IPS-18a (cell line): Measurements from ENCODE around the gene JAKMIP1.

ENCODE experiments used
- H3K27ac ChIP-seq: one replicate; pipeline ENCODE4 v1.5.1; 2013; ENCODE audit warnings: low read length
- H3K27me3 ChIP-seq: one replicate; pipeline ENCODE4 v1.6.1; 2013; ENCODE audit warnings: mild to moderate bottlenecking, low read length; ENCODE audit not compliant: control insufficient read depth, insufficient read depth
- H3K36me3 ChIP-seq: one replicate; pipeline ENCODE4 v1.6.1; 2013; ENCODE audit warnings: low read depth, low read length; ENCODE audit not compliant: control insufficient read depth
- H3K4me1 ChIP-seq: one replicate; pipeline ENCODE4 v1.6.1; 2013; ENCODE audit warnings: low read depth, low read length; ENCODE audit not compliant: control insufficient read depth
- H3K4me3 ChIP-seq: one replicate; pipeline ENCODE4 v1.5.1; 2013; ENCODE audit warnings: low read length
- H3K9ac ChIP-seq: one replicate; pipeline ENCODE4 v1.6.1; 2013; ENCODE audit warnings: mild to moderate bottlenecking, low read length, moderate library complexity
- H3K9me3 ChIP-seq: one replicate; pipeline ENCODE4 v1.6.1; 2013; ENCODE audit warnings: low read depth, low read length; ENCODE audit not compliant: control insufficient read depth

JAKMIP1 gene

DNA sequence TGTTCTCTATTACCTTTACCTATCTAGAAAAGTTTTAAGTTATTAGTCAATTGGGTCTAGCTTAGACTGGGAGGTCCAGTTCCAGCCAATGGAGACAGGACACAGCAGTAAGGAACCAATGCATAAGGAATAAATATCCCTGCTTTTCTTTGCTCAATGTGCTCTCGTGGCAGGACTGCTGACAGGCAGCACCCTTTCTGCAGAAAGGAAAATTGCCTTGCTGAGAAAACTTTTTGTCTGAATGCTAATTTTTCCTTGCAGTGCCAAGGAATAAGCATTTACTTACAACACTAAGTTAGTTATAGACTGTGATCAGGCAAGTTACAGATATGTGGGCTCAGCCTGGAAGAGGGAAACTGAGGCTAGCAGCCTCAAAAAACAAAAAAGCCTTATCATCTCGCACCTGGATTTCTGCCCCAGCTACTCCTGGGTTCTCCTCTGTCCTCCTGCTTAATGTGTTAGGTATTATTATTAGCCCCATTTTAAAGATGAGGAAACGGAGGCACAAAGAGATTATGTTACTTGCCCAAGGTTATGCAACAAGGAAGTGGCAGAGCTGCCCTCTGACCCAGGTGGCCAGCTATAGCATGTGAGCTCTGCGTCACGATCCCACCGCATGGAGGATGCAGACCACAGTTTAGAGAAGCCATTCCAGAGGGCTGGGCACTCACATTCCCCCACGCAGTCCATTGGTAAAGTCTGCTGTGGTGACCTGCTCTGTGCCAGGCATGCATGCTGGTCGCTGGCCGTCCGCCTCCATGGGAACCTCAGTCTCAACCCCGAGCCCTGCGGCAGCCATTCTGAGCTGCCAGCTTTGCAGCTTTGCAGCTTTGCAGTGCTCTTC, 141.6 kb downstream of the JAKMIP1 start:
- Histone ChIP-seq H3K36me3 (no peaks in the 10 kb centered on the region), H3K9me3 (peaks cover 21% of the 10 kb centered on the region), H3K4me1 (no peaks in the 10 kb centered on the region), H3K27ac (no peak overlapping the region), H3K27me3 (no peaks in the 10 kb centered on the region), H3K4me3 (no peak overlapping the region), H3K9ac (no peak overlapping the region)

DNA sequence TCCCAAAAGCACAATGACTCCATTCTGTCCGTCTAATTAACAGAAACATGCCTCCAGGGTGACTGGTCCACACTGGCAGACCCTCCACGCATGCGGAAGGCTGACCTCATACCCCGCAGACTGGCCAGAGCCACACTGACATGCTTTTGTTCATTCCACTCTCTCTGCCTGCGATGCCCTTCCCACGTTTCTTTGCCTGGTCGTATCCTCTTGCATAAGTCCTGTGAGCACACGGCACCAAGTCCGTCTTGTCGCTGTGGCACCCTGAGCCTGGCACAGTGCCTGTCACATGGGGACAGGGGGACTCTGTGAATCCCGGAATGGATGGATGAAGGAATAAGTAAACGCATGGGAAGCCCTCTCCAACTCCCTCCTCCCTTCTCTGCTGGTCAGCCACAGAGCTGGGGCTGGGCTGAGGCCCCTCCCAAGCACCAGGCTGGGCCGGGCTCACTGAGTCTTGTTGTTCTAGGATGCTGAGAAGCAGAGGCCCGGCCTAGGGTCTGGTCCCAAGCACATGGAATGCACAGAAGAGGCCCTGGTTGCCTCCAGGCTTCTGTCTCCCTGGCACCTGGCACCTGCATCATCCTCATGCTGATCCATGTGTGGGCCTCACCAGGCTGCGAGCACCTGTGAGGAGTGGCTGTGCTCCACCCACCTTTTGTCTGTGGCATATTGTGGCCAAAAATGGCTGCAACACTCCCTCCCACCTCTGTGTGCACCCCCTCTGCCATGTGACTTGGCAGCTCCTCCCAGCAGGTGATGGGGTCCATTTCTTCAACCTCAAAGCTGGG, 143.2 kb downstream of the JAKMIP1 start:
- no peak overlapping the region for H3K27ac ChIP-seq
- no peak overlapping the region for H3K9ac ChIP-seq
- no peaks in the 10 kb centered on the region for H3K4me1 ChIP-seq
- no peak overlapping the region for H3K4me3 ChIP-seq
- H3K27me3 ChIP-seq: no peaks in the 10 kb centered on the region
- H3K9me3 ChIP-seq: peaks cover 21% of the 10 kb centered on the region
- no peaks in the 10 kb centered on the region for H3K36me3 ChIP-seq

DNA sequence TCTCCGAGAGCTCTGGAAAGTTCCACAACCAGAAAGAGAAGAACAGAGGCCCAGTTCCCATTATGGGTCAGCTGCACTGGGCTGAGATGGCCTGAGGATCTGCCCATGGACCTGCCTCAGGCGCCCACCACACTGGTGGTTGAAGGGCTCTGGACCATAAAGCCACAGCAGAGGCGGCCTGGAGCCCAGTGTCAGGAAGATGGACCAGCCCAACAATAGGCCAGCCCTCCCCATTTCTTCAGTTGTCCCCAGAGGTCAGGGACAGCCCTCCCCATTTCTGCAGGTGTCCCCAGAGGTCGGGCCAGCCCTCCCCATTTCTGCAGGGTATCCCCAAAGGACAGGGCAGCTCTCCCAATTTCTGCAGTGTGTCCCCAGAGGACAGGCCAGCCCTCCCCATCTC, 144.9 kb downstream of the JAKMIP1 start:
- Histone ChIP-seq H3K9ac (no peak overlapping the region), H3K4me1 (no peaks in the 10 kb centered on the region), H3K27me3 (no peaks in the 10 kb centered on the region), H3K4me3 (no peak overlapping the region), H3K36me3 (no peaks in the 10 kb centered on the region), H3K27ac (no peak overlapping the region), H3K9me3 (peaks cover 21% of the 10 kb centered on the region)

DNA sequence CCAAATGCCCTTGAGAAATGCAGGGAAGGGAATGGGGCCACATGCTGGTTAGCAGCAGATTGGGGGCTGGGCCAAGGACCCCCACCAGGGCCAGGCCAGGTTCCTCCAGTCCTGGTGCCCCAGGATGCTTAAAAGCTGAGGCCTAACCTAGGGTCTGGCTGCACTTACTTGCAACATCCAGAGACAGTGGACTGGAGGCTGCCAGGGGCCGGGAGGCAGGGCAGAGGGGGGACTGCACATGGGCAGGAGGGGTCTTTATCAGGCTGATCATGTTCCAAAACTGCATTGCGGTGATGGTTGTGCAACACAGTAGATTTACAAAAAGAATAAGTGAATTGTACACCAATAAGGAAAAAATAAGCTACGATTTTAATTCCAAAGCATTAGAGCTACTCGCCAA, 145.3 kb downstream of the JAKMIP1 start:
- Histone ChIP-seq H3K9ac (no peak overlapping the region), H3K27me3 (no peaks in the 10 kb centered on the region), H3K4me3 (no peak overlapping the region), H3K36me3 (no peaks in the 10 kb centered on the region), H3K27ac (no peak overlapping the region), H3K4me1 (no peaks in the 10 kb centered on the region), H3K9me3 (peaks cover 18% of the 10 kb centered on the region)

DNA sequence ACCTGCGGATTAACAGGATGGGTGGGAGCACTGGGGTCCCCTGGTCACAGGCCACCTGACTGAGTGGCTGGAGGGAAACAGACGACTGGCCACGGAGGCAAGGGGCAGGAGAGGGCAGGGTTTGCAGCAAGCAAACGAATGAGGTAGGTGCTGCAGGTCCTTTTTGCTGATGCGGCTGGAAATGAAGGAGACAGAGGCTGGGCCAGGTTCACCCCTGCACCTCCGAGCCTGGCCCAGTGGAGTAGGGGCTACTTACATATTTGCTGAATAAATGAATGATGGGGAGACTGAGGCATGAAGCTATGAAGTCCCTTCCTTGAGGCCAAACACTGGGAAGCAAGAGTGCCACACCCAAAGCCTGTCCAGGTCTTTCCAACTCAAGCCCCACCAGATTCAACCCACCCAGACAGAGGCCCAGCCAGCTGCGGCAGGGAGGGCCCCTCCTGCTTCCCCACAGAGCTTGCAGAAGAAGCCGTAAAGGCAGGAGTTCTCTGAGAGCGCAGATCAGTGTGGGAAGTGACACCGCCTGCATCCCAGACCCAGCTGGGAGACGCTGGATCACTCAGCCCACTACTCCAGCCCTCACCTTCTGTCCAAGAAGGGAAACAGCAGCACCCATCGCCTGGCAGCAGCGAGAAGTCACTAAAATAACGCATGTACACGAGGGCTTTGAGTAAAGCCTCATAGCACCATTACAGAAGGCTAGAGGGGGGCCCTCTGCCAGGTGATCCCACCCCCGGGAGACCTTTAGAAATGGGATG, 146.0 kb downstream of the JAKMIP1 start:
- H3K9ac ChIP-seq: no peak overlapping the region
- H3K27me3 ChIP-seq: no peaks in the 10 kb centered on the region
- no peak overlapping the region for H3K4me3 ChIP-seq
- H3K36me3 ChIP-seq: no peaks in the 10 kb centered on the region
- no peaks in the 10 kb centered on the region for H3K4me1 ChIP-seq
- peaks cover 12% of the 10 kb centered on the region for H3K9me3 ChIP-seq
- H3K27ac ChIP-seq: no peak overlapping the region

DNA sequence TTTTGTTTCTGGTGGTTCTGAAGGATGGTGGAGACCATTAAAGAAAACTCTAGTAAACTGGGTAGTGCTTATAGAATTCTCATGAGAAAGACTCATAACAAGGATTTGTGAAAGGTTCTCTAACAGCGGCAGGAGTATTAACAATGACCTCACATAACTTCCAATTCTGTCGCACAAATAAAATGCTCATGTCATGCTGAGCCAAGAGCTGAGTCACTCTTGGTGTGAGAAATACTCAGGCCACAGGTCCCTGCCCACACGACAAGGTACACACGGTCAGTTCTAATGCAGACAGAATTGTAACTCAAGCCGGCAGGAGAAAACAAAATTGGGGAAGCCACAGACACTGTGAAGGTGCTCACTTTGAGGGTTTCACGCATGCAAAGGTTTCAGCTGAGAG, 147.7 kb downstream of the JAKMIP1 start:
- Histone ChIP-seq H3K4me3 (no peak overlapping the region), H3K36me3 (no peaks in the 10 kb centered on the region), H3K27me3 (no peaks in the 10 kb centered on the region), H3K4me1 (no peaks in the 10 kb centered on the region), H3K9me3 (no peaks in the 10 kb centered on the region), H3K27ac (no peak overlapping the region), H3K9ac (no peak overlapping the region)

DNA sequence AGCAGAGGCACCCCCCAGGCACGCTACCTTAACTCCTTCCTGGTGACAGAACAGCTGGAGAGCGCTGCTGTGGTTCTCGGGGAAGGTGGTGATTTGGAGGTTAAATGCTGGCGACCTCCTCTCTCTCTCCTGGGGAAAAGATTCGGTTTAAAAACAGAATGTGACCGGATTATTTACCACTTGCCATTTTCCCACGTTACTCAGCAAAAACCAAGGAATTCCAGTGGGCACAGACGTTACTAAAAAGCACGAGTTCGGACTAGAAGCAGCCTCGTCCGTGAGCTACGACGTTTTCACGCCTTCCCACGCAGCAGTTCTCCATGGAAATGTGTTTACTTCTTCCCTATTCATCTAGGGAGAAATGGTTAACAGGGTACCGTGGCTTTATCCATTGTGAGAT, 149.8 kb downstream of the JAKMIP1 start:
- Histone ChIP-seq H3K9me3 (no peaks in the 10 kb centered on the region), H3K27me3 (no peaks in the 10 kb centered on the region), H3K9ac (no peak overlapping the region), H3K4me3 (no peak overlapping the region), H3K4me1 (no peaks in the 10 kb centered on the region), H3K36me3 (no peaks in the 10 kb centered on the region), H3K27ac (no peak overlapping the region)

DNA sequence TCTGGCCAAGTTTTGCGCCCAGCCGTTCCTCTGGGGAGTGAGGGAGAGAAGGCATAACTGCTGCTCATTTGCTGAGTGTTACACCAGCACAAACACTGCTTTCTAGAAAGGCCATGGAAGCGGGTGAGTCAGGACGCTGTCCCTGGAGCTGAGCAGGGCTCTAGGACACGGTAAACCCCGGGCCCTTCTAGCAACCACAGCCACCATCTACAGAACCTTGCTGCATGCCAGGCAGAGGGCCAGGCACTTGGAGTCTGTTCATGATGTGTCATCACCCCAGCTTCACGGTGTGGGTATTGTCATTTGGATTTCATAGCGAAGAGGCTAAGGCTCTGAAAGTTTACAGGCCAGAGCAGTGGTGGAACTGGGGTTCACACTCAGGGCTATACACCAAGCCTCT, 150.4 kb downstream of the JAKMIP1 start:
- Histone ChIP-seq H3K9me3 (no peaks in the 10 kb centered on the region), H3K27ac (no peak overlapping the region), H3K4me1 (no peaks in the 10 kb centered on the region), H3K9ac (no peak overlapping the region), H3K4me3 (no peak overlapping the region), H3K36me3 (no peaks in the 10 kb centered on the region), H3K27me3 (no peaks in the 10 kb centered on the region)

DNA sequence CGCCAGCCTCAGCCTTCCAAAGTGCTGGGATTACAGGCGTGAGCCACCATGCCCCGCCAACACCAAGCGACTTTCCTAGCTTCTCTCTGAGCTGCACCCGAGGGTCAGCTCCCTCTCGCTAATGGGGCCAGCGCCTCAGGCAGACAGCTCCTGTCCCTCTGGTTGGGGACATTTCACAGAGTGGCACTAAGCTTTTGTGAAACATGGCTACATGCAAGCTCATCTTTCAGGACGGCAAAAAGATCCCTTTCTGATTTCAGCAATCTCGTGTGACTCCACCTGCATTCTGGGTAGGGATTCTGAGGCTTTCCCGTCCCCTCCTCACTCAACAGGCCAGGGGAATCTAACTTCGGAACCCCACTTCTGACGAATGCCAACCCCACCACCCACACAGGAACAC, 151.1 kb downstream of the JAKMIP1 start:
- Histone ChIP-seq H3K4me1 (no peaks in the 10 kb centered on the region), H3K4me3 (no peak overlapping the region), H3K27ac (no peak overlapping the region), H3K36me3 (no peaks in the 10 kb centered on the region), H3K9me3 (no peaks in the 10 kb centered on the region), H3K9ac (no peak overlapping the region), H3K27me3 (no peaks in the 10 kb centered on the region)

DNA sequence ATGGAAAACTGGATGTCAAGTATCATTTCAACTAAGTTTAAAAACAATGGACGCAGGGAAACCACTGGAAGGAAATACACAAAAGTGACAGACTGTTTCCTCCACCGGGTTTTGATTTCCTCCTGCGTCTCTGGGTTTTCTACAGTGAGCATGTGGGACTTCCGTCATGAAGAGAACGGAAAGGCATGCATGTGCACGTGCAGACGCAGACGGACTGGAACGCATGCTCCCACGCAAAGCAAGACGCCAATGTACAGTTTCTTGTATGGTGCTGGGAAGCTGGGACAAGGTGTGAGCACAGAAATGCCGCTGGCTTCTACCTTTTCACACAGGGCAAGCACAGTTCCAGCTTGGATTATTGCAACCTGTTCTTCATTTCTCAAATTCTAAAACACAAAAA, 151.8 kb downstream of the JAKMIP1 start:
- Histone ChIP-seq H3K9me3 (no peaks in the 10 kb centered on the region), H3K9ac (no peak overlapping the region), H3K27ac (no peak overlapping the region), H3K36me3 (no peaks in the 10 kb centered on the region), H3K27me3 (no peaks in the 10 kb centered on the region), H3K4me1 (no peaks in the 10 kb centered on the region), H3K4me3 (no peak overlapping the region)

DNA sequence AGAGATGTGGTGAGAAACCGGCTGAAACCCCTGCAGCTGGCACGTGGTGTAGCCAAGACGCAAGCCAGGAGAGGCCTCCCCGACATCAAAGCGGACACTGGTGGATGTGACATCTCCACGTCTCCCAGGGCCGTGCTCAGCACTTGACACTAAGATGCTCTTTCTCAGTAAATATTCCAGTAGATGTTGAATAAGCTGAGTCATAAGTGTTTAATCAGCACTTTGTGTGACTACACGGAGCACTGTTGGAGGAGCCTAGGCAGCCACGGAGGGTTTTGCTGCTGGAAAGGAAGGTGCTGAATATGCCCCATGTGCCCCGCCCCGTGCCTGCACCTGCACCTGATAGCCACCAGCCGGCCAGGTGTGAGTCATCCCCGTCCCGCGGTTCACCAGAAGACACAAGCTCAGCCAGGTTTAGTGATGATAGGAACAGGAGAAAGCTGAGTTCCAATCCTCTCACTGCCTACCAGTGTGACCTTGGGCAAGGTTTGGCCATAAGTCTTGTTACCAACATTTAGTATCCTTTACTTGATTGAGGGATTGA, 153.1 kb downstream of the JAKMIP1 start:
- Histone ChIP-seq H3K4me3 (no peak overlapping the region), H3K9ac (no peak overlapping the region), H3K36me3 (no peaks in the 10 kb centered on the region), H3K9me3 (no peaks in the 10 kb centered on the region), H3K27me3 (no peaks in the 10 kb centered on the region), H3K27ac (no peak overlapping the region), H3K4me1 (no peaks in the 10 kb centered on the region)
